ENCODE measurements around the gene GGTLC1.

DNA sequence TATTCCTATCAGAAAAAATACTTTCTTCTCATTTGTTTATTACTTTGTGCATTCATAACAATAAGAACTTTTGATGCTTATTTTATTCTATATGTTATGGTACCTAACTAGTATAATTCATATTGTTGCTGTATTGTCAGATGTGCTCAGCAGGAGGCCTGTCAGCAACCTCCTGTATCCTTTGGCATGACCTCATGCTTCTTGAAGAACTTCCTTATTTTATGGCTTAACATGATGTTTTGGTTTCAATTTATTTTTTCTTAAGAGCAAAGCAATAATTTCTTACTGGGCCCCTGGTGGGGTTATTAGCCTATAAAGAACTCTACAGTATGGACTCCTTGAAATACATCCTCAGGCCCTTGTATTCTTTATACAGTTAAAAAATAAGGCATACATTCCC, 17.3 kb downstream of the GGTLC1 start:
- TF ChIP-seq, protein P1, sequence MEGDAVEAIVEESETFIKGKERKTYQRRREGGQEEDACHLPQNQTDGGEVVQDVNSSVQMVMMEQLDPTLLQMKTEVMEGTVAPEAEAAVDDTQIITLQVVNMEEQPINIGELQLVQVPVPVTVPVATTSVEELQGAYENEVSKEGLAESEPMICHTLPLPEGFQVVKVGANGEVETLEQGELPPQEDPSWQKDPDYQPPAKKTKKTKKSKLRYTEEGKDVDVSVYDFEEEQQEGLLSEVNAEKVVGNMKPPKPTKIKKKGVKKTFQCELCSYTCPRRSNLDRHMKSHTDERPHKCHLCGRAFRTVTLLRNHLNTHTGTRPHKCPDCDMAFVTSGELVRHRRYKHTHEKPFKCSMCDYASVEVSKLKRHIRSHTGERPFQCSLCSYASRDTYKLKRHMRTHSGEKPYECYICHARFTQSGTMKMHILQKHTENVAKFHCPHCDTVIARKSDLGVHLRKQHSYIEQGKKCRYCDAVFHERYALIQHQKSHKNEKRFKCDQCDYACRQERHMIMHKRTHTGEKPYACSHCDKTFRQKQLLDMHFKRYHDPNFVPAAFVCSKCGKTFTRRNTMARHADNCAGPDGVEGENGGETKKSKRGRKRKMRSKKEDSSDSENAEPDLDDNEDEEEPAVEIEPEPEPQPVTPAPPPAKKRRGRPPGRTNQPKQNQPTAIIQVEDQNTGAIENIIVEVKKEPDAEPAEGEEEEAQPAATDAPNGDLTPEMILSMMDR (IDR thresholded peaks at IDR 0.05; ENCODE audit: low read depth, low read length), result no peak
- no peak for TF ChIP-seq POLR2A (IDR thresholded peaks at IDR 0.05; ENCODE audit: extremely low read depth, insufficient read length)
